AG08395 (cell line): ENCODE data around the gene GRAP2.

Experiments used
- DNase-seq: peaks from one replicate; pipeline ENCODE4 v3.0.0; 2012; ENCODE audit warnings: mixed read lengths, low spot score

The GRAP2 gene

DNA sequence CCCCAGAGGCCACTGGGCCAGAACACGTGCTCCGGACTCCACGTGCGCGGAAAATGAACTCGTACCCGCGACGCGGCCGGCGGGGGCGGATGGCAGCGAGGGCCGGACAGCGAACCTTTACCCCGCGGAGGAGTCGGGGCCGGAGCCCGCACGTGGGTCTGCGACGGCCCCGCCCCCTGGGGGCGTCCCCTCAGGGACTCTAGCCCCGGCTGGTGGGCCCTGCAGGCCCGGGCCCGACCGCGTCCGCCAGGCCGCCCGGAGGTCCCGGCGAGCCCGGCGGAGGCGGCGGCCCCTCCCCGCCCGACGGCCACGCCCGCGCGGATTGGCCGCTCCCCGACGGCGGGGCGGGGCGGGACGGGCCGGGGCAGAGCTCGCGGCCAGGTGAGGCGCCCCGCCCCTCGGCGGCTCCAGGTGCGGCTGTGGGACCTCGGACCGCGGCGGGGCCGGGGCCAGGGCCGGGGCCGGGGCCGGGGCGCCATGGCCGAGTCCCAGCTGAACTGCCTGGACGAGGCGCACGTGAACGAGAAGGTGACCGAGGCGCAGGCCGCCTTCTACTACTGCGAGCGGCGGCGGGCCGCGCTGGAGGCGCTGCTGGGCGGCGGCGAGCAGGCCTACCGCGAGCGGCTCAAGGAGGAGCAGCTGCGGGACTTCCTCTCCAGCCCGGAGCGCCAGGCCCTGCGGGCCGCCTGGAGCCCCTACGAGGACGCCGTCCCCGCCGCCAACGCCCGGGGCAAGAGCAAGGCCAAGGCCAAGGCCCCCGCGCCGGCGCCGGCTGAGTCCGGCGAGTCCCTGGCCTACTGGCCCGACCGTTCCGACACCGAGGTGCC lies 93.9 kb downstream of the GRAP2 start, which contains the start of gene FAM83F:
FAM83F (plus strand) TSS at position 389 of the 827 bp plus-strand sequence; CDS start at position 478, 89 bp downstream.
- DNase-seq: no peak

DNA sequence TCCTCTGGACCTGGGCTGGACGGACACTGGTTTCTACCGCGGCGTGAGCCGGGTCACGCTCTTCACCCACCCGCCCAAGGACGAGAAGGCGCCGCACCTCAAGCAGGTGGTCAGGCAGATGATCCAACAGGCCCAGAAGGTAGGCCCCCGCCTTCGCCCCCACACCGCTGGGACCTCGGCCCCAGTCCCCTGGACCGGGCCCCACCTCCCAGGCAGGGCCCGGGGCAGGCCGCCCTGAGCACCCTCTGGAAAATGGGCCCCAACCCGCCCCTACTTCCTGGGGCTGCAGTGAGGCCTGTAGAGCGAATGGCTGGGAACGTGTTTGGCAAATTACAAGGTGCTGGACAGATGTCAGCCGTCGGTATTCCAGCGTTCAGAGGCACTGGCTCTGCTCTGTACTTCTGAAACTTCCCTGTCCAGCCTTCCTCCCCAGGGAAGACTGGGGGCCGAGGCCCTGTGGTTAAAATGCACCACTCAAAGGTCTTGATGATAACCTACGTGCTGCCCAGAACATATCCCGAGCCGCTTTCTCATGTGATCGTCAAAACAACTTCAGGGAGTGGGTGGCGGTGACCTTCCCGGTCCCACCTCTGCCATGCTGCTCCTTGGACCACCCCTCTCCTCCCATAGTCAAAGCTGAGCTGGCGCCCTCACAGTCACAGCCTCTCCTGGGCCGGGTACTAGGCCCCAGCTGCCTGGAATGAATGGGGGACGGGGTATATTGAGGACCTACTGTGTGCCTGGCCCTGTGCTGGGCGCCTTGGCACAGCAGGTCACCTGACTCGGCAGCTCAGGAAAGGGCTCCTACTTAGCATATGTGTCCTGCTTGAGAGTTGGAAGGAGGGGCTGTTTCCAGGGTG lies 94.7 kb downstream of the GRAP2 start:
- DNase-seq: no peak

DNA sequence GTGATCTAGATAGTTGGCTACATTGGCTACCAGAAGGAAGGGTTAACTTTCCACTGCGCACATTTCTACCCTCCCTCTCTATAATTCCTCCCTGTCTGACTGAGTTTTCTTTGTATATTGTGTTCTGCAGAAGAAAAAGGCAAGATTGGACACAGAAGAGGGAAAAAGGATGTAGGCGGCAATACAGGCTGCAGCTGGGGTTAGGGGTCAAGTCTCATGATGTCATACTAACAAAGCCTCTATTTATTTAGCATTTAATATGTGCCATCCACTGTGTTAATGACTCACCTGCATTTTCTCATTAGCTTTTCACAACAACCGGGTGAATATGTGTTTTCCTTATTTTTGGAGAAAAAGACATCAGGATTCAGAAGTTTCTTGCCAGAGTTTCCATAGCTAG lies 95.8 kb downstream of the GRAP2 start:
- DNase-seq: no peak

DNA sequence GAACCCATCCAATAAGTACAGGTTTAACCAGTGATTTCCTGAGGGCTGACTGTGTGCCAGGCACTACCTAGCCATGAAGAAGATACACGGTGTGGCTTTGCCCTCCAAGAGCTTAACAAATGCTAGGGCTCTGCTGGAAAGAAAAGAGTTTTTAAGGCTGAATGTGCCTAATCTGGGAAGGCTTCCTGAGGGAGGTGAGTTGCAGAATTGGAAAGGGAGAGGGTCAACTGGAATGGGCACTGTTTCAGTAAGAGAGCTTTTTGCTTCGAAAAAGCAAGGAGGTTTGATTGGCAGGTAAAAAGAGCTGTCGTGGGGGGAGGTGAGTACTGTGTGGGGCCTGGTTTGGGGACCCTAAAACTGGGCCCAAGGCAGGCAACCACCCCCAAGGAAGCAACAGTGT lies 96.5 kb downstream of the GRAP2 start:
- no peak for DNase-seq

DNA sequence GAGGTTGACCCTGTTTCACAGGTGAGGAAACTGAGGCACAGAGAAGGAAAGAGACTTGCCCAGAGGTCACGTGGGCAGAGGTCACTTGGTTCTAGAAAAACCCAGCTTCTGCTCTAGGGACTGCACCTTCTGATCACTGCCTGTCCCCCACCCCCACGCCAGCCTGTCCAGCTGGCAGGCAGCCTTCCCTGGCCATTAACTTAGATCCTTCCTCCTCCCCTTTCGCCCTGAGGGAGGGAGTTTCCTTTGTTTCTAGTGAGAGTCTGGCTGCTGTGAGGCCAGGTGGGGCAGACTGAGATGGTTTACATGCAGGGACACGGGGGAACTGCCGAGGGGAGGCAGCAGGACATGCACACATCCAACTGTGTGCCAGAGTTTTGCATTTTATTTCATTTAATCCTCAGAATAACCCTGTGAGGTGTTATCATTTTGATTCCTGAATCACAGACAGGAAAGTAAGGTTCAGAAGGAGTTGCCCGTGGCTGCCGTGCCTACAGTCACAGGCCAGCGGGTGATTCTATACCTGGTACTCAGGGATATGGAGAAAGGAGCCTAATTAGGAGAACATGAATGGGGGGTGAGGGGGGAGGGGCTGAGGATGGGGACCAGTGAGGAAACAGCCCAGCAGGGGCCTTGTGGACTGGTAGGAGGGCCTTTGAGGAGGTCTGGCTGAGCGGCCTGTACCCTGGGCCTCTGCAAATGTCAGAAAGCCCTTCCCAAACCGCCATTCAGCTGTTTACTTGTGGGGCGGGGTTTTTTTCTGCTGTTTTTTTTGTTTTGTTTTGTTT lies 97.2 kb downstream of the GRAP2 start:
- DNase-seq: no peak

DNA sequence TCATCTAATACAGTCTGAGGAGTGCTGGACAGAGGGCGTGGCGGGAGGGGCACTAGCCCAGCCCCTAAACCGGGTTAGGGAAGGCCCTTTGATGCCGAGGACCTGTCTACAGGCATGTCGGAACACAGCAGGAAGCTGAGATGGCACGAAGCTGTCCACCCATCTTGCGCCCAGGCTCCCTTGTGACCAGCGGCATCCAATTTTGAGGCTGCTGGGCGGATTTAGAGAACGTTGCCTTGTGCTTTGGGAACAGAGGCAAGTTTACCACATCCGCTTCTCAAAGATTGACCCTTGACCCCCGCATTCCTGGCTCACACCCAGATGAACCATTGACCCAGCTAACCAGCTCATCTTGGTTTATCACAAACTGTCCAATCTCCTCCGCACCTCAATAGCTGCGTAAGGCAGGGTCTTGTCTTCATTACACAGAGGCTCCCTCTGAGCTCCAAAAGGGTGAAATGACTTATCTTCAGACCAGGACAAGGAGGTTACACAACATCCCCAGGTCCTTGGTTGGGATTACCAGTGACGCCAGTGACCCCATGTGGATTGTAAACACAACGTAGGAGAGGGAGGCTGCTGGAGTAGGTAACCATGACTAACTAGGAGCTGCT lies 98.4 kb downstream of the GRAP2 start:
- no peak for DNase-seq

DNA sequence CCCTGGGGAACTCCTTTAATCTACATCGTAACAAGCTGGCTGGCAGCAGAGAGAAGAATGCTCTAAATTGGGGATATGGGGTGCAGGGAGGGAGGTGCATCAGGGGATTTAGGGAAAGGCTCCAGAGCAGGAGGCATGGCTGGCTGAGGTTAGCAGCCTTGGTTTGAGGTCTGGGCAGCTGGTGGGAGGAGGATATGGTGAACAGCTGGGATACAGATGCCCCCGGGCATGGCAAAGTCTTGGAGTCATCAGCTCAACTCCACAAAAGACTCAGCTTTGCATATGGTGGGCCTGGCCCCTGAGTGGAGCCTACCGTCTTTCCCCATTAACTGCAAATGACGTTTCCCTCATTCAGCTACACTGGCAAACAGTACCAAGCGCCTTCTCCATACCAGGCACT lies 99.3 kb downstream of the GRAP2 start:
- DNase-seq: no peak

DNA sequence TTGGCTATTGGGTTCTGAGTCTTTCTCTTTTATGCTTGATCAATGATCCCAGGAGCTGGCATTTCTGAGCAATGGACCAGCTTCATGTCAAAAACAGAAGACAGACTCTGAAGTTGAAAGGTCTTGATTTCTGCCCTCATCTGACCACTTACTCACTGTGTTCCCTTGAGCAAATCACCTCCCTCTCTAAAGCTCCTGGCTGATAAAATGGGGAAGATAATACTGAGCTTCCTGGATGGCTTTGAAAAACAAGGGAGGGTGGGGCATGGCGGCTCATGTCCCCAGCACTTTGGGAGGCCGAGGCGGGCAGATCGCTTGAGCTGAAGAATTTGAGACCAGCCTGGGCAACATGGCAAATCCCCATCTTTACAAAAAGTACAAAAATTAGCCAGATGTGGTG lies 100.2 kb downstream of the GRAP2 start:
- DNase-seq: no peak

DNA sequence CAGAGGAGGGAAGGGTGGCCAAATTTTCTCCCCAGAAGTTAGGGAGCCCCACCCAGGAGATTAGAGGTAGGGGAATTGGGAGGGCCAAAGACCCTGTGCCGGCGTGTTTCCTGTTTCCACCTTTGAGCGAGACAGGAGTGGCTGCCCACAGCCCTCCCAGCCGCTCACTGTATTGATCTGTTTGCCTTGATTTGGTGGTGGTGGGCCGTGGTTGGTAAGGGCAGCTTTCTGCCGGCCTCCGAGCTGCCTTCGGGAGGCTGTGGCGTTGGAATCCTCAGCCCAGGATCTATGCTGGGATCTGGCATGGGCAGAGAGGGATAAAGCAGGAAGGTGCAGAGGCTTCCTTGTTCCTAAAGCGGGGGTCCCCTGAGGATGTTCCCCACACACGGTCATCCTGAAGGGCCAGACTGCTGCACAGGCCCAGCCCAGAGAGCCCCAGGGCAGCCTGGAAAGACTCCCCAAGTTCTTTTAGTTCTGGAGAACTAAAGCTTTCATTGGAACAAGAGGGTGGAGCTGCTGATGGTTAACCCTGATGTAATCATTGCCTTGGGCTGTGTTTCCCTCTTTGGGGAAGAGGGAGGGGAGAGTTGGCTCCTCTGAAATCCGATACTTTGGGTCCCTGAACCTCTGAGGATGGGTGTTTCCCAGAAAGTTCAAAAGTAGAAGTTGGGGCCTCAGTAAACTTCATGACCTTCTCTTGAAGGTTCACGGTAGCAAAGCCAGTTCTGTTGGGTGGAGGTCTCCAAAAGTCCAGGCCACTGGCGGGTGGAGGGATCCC lies 101.1 kb downstream of the GRAP2 start:
- no peak for DNase-seq

DNA sequence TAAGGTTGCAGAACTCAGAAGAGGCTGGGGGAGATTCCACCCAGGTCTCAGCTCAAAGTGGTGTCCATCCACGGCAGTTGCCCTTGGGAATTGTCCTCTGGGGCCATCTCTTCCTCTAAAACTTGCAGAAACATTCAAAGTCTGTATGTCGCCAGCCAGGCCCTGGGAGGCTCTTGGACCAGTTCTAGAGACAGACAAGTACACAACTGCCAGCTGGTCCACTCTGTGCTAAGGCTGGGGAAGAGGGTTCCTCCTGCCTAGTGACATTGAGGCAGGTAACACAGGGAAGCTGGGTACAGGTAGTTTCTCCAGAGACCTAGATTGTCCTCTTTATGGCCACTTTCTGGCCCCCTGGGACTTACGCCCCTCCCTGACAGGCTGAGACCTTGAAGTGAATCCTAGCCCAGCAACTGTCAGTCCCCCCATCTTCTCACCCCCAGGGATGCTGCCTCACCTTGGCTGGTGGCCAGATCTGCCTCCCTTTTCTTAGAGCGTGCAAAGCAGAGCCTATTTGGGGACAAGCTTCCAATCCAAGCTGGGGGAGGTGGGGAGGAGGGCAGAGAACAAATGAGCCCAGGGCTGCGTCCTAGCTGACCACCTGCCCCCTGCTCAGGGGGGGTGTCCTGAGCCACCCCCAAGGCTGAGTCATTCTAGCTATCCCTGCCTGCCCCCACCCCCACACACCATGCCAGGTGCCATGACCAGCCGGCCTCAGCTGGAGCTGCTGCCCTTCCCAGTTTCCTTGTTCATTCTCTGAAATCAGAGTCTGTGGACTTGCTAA lies 102.2 kb downstream of the GRAP2 start:
- no peak for DNase-seq

DNA sequence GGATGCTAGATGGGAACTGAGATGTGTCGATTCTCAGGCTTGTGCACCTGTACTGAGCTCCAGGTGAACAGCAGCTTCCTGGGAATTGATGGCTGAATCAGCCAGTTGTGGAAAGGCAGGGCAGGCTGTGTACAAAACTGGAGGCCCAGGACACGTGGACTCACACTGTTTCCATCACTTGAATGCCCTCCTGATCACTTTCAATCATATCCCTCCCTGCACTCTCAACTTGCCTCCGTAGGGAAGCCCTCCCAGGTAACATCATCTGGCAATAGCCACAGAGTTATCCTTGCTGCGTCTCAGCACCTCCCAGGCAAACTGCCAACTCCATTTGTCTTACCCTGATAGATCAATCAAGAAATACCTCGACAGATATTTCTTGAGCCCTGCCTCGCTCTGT lies 104.0 kb downstream of the GRAP2 start:
- DNase-seq: no peak

DNA sequence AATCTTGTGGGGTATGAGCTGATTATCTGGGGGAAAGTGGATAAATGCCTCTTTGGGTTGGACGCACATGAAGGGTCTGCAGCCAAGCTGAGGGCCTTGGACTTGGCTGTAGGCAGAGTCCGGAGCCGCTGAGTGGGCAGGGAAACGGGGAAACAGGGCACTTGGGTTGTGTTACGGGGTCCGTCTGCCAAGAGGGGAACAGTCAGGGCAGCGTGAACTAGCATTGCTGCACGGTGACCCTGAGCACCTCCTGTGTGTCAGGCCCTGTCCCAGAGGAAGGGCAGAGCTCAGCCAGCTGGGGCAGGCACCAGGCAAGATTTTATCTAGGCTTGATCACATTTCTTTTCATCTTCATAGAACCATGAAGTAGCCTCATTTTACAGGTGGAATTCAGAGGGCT lies 105.8 kb downstream of the GRAP2 start:
- no peak for DNase-seq

DNA sequence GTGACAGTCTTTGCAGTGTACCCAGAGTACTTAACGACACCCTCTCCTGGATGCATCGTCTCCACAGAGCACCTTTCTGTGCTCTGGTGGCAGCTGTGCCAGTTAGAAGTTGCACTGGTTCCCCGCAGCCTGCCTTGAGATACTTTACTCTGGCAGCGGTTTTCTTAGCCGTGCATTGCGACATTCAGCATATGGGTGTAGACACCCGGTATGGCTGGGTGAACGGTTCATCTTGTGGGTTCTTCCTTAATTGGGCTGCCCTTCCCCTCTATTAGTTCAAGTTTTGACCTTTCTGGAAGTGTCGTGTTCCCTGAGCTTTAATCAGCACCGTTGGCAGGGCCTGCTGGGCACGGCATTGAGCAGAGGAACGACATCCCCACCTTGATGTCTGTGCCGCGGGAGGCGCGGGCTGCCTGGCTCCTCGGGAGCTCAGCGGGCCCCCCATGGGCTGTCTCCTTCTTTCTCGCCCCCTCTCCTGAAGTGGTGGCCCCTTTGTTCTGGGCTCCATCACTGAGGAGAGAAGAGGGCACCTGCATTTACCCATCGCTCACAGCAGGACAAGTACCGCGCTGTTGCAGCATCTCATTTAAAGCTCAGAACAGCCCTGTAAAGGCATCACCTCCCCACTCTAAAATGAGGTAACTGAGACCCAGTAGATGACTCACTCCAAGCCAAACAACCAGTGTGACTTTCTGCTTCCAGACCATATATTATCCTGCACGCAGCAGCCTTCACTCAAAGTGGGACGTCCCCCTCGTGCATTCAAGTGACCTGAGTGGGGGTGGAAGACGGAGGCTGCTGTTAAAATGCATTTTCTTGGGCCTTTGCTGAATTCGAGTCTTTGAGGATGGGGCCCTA lies 107.2 kb downstream of the GRAP2 start:
- no peak for DNase-seq

DNA sequence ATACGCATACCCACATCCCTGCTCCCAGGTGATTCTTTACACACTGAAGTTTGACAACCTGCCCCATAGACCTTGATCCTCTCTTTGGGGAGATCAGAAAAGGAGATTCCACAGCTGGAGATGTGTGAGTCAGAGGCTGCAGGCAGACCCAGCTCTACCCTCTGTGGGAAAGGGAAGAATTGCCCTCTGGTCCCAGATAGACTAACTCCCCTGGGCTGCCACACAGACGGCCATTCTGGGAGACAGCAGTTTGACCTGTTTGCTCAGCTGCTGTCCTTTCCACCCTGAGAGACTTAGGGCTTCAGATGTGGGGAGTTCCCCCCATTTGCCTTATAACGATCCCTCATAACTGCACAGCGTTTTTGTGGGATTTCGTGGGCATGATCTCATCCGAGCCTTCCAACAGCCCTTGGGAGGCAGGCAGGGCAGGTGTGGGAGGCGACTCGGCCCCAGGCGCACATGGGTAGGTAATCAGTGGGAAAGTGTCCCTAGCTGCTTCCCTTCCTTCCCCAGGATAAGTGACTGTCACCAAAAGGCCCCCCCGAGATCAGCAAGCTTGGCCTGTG lies 107.9 kb downstream of the GRAP2 start:
- peak; percentile 24 for DNase-seq

DNA sequence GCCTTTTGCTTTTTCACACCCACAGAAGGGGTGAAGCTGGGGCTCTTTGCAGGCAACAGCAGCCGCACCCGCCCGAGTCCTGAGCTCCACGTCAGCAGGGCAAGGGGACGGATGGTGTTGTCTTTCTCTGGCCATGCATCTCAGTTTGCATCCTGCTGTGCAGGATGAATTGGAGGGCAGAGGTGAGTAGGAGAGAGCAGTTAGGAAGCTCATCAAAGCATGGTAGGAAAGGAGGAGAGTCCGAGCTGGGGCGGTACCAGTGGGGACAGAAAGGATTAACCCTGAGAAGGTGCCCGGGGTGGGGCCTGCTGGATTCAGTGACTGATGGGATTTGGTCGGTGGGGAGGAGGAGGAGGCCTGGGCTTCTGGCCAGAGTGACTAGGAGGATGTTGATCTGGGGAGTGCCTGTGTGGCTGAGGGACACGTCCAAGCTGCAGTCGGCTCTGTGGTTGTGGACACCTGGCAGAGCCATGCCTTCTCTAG lies 108.4 kb downstream of the GRAP2 start:
- DNase-seq: no peak

DNA sequence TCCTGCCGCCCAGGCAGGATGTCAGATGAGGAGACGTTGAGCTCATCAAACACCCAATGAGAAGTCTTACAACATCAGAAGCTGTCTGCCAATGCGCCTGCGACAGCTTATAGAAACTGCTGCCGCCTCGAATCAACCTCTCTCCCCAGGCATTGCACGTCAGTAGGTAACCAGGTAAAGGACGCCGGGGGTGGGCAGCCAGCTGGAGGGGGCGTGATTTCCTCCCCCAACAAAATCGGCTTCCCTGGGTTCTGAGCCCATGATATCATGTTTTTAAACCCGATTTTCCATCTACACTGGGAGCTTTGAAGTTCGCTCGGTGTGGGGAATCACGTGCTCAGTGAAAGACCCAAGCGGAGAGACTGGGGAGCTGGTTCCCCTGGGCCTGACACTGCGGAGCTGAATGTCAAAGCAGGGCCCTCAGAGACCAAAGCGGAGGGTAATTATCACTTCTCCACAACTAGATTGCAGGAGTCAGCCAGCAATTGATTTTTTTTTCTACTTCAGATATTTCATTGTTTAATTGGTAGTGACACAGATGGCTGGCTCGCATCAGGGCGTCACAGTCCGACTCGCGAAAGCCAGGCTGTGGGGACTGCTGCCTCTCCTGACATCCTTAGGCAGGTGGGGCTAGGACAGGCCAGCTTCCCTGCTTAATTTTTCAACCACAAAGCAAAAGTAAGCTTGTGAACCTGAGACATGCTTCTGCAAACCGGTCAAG lies 109.2 kb downstream of the GRAP2 start:
- DNase-seq: no peak

DNA sequence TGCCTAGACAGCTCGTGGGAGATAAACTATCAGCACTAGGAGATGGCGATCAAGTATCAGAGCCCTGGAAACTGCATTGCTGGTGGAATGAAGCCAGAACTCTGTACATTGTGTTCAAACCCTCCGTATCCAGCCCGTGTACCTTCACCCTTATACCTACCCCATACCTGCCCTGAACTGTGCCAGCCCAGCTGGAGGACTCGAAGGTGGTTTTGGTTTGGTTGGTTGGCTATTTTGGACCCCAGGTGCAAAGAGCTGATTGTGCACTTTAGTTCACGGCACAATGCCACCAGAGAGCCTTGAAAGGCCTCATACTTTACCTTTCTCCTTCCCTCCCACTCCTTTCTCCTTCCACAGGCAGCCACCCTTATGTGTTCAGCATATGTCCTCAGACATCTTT lies 109.9 kb downstream of the GRAP2 start:
- DNase-seq: no peak

DNA sequence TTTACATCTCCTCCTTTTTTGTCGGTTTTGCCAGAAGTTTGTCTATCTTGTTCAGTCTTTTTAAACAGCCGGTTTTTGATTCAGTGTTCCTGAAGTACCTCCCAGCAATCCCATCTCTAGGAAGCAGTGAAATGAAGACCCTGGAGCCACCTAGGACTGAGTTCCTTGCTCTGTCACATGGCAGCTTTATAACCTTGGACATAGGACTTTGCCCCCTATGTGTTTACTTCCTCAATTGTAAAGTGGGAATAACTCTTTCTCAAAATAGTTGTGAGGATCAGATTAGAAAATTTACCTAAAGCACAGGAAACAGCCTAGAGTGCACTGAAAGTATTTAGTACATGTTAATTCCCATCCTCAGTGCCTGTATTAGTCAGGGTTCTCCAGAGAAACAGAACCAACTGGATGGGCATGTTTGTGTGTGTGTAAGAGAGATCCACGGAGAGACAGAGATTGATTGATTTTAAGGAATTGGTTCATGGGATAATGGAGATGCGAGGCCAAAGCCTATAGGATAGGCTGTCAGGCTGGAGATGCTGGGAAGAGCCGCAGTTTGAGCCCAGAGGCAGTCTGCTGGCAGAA lies 113.9 kb downstream of the GRAP2 start:
- DNase-seq: no peak
